GM23338 (cell line): ENCODE results near the gene RGP1. TPM values are rescaled to one million over a fixed set of nuclear protein-coding genes. Genes with fewer than 3 reads are reported as not detected.

ENCODE experiments used
- ATAC-seq: fragments of 200-7000 bp; cut with Tn5 transposase; 3 replicates; pipeline ENCODE4 v1.9.1; 2020
- DNase-seq: peaks from one replicate; pipeline ENCODE4 v3.0.0-alpha.2; 2015; ENCODE audit warnings: low spot score
- H2AFZ ChIP-seq: fragments of 200-600 bp; sonication (generic); 2 replicates; pipeline ENCODE4 v1.8.0; 2016; ENCODE audit warnings: antibody characterized with exemption, mild to moderate bottlenecking, moderate library complexity
- H3F3A ChIP-seq: fragments of 200-600 bp; sonication (generic); replicated peaks from 2 replicates; pipeline ENCODE4 v1.8.0; 2017; ENCODE audit warnings: antibody characterized with exemption, mixed run types, low read depth
- H3K27ac ChIP-seq: fragments of 200-600 bp; sonication (generic); 2 replicates; pipeline ENCODE4 v1.6.1; 2016; ENCODE audit warnings: low read depth
- H3K27me3 ChIP-seq: fragments of 200-600 bp; sonication (generic); 2 replicates; pipeline ENCODE4 v1.8.0; 2016; ENCODE audit warnings: mild to moderate bottlenecking, mixed run types, moderate library complexity; ENCODE audit not compliant: insufficient read depth
- H3K36me3 ChIP-seq: fragments of 200-600 bp; sonication (generic); 2 replicates; pipeline ENCODE4 v1.8.0; 2016; ENCODE audit warnings: mild to moderate bottlenecking; ENCODE audit not compliant: insufficient read depth
- H3K4me1 ChIP-seq: fragments of 200-600 bp; sonication (generic); 2 replicates; pipeline ENCODE4 v1.8.0; 2016; ENCODE audit warnings: mild to moderate bottlenecking, moderate library complexity; ENCODE audit not compliant: insufficient read depth
- H3K4me2 ChIP-seq: fragments of 200-600 bp; sonication (generic); 2 replicates; pipeline ENCODE4 v1.7.1; 2017; ENCODE audit warnings: mixed run types
- H3K4me3 ChIP-seq: fragments of 200-600 bp; sonication (generic); 2 replicates; pipeline ENCODE4 v1.6.1; 2016; ENCODE audit warnings: mixed run types
- H3K79me2 ChIP-seq: fragments of 200-600 bp; sonication (generic); replicated peaks from 2 replicates; pipeline ENCODE4 v1.8.0; 2017; ENCODE audit warnings: mild to moderate bottlenecking; ENCODE audit not compliant: insufficient read depth
- H3K9me2 ChIP-seq: fragments of 200-600 bp; sonication (generic); 2 replicates; pipeline ENCODE4 v1.8.0; 2017; ENCODE audit not compliant: insufficient read depth
- H4K20me1 ChIP-seq: fragments of 200-600 bp; sonication (generic); replicated peaks from 2 replicates; pipeline ENCODE4 v1.8.0; 2017; ENCODE audit warnings: mild to moderate bottlenecking; ENCODE audit not compliant: insufficient read depth
- H3K27ac Mint-ChIP-seq: 2 replicates; pipeline ENCODE4 v1.8.0; 2020; ENCODE audit warnings: inconsistent platforms, mild to moderate bottlenecking, moderate library complexity, mixed read lengths
- H3K27me3 Mint-ChIP-seq: 3 replicates; pipeline ENCODE4 v1.8.0; 2022; ENCODE audit warnings: low read depth, mild to moderate bottlenecking, moderate library complexity, mixed read lengths, inconsistent platforms; ENCODE audit not compliant: insufficient read depth, poor library complexity
- H3K36me3 Mint-ChIP-seq: 3 replicates; pipeline ENCODE4 v1.8.0; 2021; ENCODE audit warnings: low read depth, mild to moderate bottlenecking, inconsistent platforms, moderate library complexity, mixed read lengths
- H3K4me1 Mint-ChIP-seq: 3 replicates; pipeline ENCODE4 v1.8.0; 2020; ENCODE audit warnings: mild to moderate bottlenecking, inconsistent platforms, mixed read lengths
- H3K4me3 Mint-ChIP-seq: 3 replicates; pipeline ENCODE4 v1.8.0; 2021; ENCODE audit warnings: moderate library complexity, mild to moderate bottlenecking, inconsistent platforms, mixed read lengths
- H3K9me3 Mint-ChIP-seq: 3 replicates; pipeline ENCODE4 v1.8.0; 2020; ENCODE audit warnings: moderate library complexity, mild to moderate bottlenecking, inconsistent platforms, mixed read lengths
- CREB1 ChIP-seq: fragments of 250-450 bp; sonication (Bioruptor Pico); IDR thresholded peaks from 2 replicates; pipeline ENCODE4 v1.5.0; 2020; ENCODE audit warnings: low read depth, mild to moderate bottlenecking, moderate library complexity
- EZH2phosphoT487 ChIP-seq: fragments of 200-600 bp; sonication (generic); IDR thresholded peaks from one replicate; pipeline ENCODE4 v1.8.1; 2018; ENCODE audit warnings: antibody characterized with exemption; ENCODE audit not compliant: unreplicated experiment
- JUNB ChIP-seq: IDR thresholded peaks from one replicate; pipeline ENCODE4 v1.6.1; 2016; ENCODE audit warnings: antibody characterized with exemption; ENCODE audit not compliant: unreplicated experiment
- NANOG ChIP-seq: IDR thresholded peaks from 2 replicates; pipeline ENCODE4 v1.6.1; 2016; ENCODE audit warnings: antibody characterized with exemption, borderline replicate concordance
- POLR2AphosphoS5 ChIP-seq: IDR thresholded peaks from 2 replicates; pipeline ENCODE4 v1.6.1; 2016; ENCODE audit warnings: antibody characterized with exemption, low read depth
- REST ChIP-seq: IDR thresholded peaks from one replicate; pipeline ENCODE4 v1.6.1; 2018; ENCODE audit warnings: antibody characterized with exemption; ENCODE audit not compliant: unreplicated experiment
- STAT1 ChIP-seq: IDR thresholded peaks from one replicate; pipeline ENCODE4 v1.6.1; 2016; ENCODE audit warnings: antibody characterized with exemption; ENCODE audit not compliant: unreplicated experiment
- ZNF114 ChIP-seq: fragments of 250-450 bp; sonication (Bioruptor Pico); IDR thresholded peaks from 2 replicates; pipeline ENCODE4 v1.5.0; 2020; ENCODE audit warnings: mild to moderate bottlenecking, moderate library complexity
- ZNF331 ChIP-seq: fragments of 250-450 bp; sonication (Bioruptor Pico); IDR thresholded peaks from 2 replicates; pipeline ENCODE4 v1.5.0; 2020; ENCODE audit warnings: low read depth, mild to moderate bottlenecking, moderate library complexity
- ZNF462 ChIP-seq: fragments of 250-450 bp; sonication (Bioruptor Pico); IDR thresholded peaks from 2 replicates; pipeline ENCODE4 v1.5.0; 2020; ENCODE audit warnings: mild to moderate bottlenecking, moderate library complexity
- polyA plus RNA-seq: library from polyadenylated mRNA; unstranded; fragments of >200 nt; fragmentation: Nextera tagmentation; extraction: Ambion mirVana; gene quantifications from 2 replicates; pipeline ENCODE4 v1.2.1, GENCODE V29; 2016
- total RNA-seq: library from RNA; depleted of rRNA; stranded (reverse); fragments of >200 nt; shearing (Covaris generic); gene quantifications from 2 replicates; pipeline ENCODE4 v1.2.3, GENCODE V29; 2014
- TF ChIP-seq, protein P1 (sequence below), 2 experiments: fragments of 200-600 bp in 1 of 2; sonication (generic) in 1 of 2; conservative IDR thresholded peaks; 2 replicates each; pipeline versions ENCODE4 v1.5.1 to v1.6.1; 2016 to 2017; ENCODE audit warnings: antibody characterized with exemption in 2 of 2, low read depth in 2 of 2, mild to moderate bottlenecking in 2 of 2, moderate library complexity in 1 of 2

The RGP1 gene
- total and polyA plus RNA-seq, 2 experiments from 2014 or later, result 2.8 to 16.0 TPM

- TF ChIP-seq REST, result no peak
These were observed 49.1 kb upstream of the RGP1 start (continued) for GRCh38 chr9:35700031-35700430.

- Mint-ChIP-seq H3K27me3 (peaks cover 10% of the 10 kb centered on the region), H3K36me3 (peaks cover 6% of the 10 kb centered on the region), H3K4me1 (no peaks in the 10 kb centered on the region), H3K9me3 (no peaks in the 10 kb centered on the region), H3K27ac (no peak overlapping the region), H3K4me3 (no peak overlapping the region)
- no peaks in the 10 kb centered on the region for H4K20me1 ChIP-seq
- peaks cover 31% of the 10 kb centered on the region; the same call in 1 of the 2 replicates for H3K36me3 ChIP-seq
- peaks cover 6% of the 10 kb centered on the region for H3F3A ChIP-seq
- H3K4me3 ChIP-seq, result no peak overlapping the region
- no peak overlapping the region for H2AFZ ChIP-seq
- no peaks in the 10 kb centered on the region for H3K79me2 ChIP-seq
- no peaks in the 10 kb centered on the region for H3K4me1 ChIP-seq
- ATAC-seq, result no peak
- no peaks in the 10 kb centered on the region for H3K27me3 ChIP-seq
- DNase-seq, result no peak
- H3K27ac ChIP-seq, result no peak overlapping the region
- H3K4me2 ChIP-seq, result no peak overlapping the region
- no peaks in the 10 kb centered on the region for H3K9me2 ChIP-seq
- TF ChIP-seq ZNF331 (CRISPR knock-in tag) (no peak), ZNF462 (CRISPR knock-in tag) (no peak), EZH2phosphoT487 (no peak), POLR2AphosphoS5 (no peak), REST (no peak), NANOG (no peak), JUNB (no peak), CREB1 (CRISPR knock-in tag) (no peak), ZNF114 (CRISPR knock-in tag) (no peak), STAT1 (no peak)
- TF ChIP-seq, protein P1, sequence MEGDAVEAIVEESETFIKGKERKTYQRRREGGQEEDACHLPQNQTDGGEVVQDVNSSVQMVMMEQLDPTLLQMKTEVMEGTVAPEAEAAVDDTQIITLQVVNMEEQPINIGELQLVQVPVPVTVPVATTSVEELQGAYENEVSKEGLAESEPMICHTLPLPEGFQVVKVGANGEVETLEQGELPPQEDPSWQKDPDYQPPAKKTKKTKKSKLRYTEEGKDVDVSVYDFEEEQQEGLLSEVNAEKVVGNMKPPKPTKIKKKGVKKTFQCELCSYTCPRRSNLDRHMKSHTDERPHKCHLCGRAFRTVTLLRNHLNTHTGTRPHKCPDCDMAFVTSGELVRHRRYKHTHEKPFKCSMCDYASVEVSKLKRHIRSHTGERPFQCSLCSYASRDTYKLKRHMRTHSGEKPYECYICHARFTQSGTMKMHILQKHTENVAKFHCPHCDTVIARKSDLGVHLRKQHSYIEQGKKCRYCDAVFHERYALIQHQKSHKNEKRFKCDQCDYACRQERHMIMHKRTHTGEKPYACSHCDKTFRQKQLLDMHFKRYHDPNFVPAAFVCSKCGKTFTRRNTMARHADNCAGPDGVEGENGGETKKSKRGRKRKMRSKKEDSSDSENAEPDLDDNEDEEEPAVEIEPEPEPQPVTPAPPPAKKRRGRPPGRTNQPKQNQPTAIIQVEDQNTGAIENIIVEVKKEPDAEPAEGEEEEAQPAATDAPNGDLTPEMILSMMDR (conservative IDR thresholded peaks at IDR 0.05; ENCODE audit: low read depth in 2 of 2), result no peak
These were observed 48.1 kb upstream of the RGP1 start for GRCh38 chr9:35700942-35701341.
